ENCODE measurements around the gene MKNK1. TPM values are rescaled to one million over a fixed set of nuclear protein-coding genes. Genes with fewer than 3 reads are reported as not detected.

MKNK1 gene
- total and polyA plus RNA-seq, 2 of the 4 experiments (the other 2 are of a cell fraction): 14.3 to 35.2 TPM

GRCh38 chr1:46643368-46643775, 39.3 kb upstream of the MKNK1 start:
- Histone ChIP-seq H3K9me1 (ENCODE audit: insufficient read depth, low read length) (peaks cover 3% of the 10 kb centered on the region; the same call in 1 of the 2 replicates), H2BK5ac (ENCODE audit: low read depth, low read length, poor library complexity, severe bottlenecking) (peak overlapping the region; percentile 11), H3K4ac (ENCODE audit: low read depth, low read length) (no peak overlapping the region), H2AFZ (replicated peaks; ENCODE audit: low read length, poor library complexity) (no peak overlapping the region), H3K18ac (ENCODE audit: low read depth, low read length) (no peak overlapping the region), H3K56ac (ENCODE audit: extremely low read depth, insufficient read depth, low read length) (no peak overlapping the region), H3K4me2 (ENCODE audit: low read depth, low read length) (no peak overlapping the region), H3K36me3 (ENCODE audit: control insufficient read depth, insufficient read depth, low read length) (peaks cover 3% of the 10 kb centered on the region), H4K5ac (ENCODE audit: low read depth, low read length) (no peak overlapping the region), H2BK20ac (ENCODE audit: low read depth, low read length) (no peak overlapping the region), H2AK5ac (ENCODE audit: low read depth, low read length) (no peak overlapping the region), H4K8ac (ENCODE audit: low read depth in 2 of 2, low read length in 2 of 2) (no peak overlapping the region), H4K91ac (ENCODE audit: insufficient read depth, low read depth, low read length) (no peak overlapping the region), H2BK120ac (ENCODE audit: low read depth, low read length) (no peak overlapping the region), H4K20me1 (ENCODE audit: insufficient read depth, low read length) (0 out of 2 replicates have a peak, but pooled peaks cover 3% of the 10 kb centered on the region), H3K9ac (ENCODE audit: low read depth, low read length) (no peak overlapping the region), H3K4me1 (ENCODE audit: control insufficient read depth, insufficient read depth, low read length) (peaks cover 4% of the 10 kb centered on the region; the same call in 1 of the 2 replicates), H3K9me3 (ENCODE audit: control insufficient read depth, insufficient read depth, low read length) (no peaks in the 10 kb centered on the region), H2AK9ac (replicated peaks; ENCODE audit: low read depth, low read length, poor library complexity) (no peak overlapping the region), H3K27ac (ENCODE audit: insufficient read depth, low read length) (no peak overlapping the region), H2BK15ac (ENCODE audit: low read depth, low read length) (no peak overlapping the region), H3K4me3 (ENCODE audit: insufficient read depth, low read depth, low read length) (no peak overlapping the region), H3K27me3 (ENCODE audit: control insufficient read depth, insufficient read depth, low read length) (no peaks in the 10 kb centered on the region), H3K79me1 (ENCODE audit: low read depth in 1 of 2, low read length in 2 of 2) (0 out of 4 replicates have a peak, but pooled peaks cover 0 to 3% of the 10 kb centered on the region in 2 experiments), H3K14ac (replicated peaks; ENCODE audit: low read depth, low read length) (no peak overlapping the region), H3K23ac (ENCODE audit: low read depth, low read length) (no peak overlapping the region)
- BruUV-seq (replicated peaks): no TSS peak
- POLR2A ChIA-PET (ENCODE audit: unreplicated experiment): no interaction called here
- no peak for TF ChIP-seq POLR2A (IDR thresholded peaks at IDR 0.05; ENCODE audit: low read depth, low read length)
- TF ChIP-seq RAD21 (IDR thresholded peaks at IDR 0.05; ENCODE audit: low read length): no peak
- no peak for TF ChIP-seq RFX5 (IDR thresholded peaks at IDR 0.05; ENCODE audit: low read depth, low read length)
- no peak for TF ChIP-seq MXI1 (IDR thresholded peaks at IDR 0.05; ENCODE audit: borderline replicate concordance, low read depth, low read length)
- TF ChIP-seq, protein P1, sequence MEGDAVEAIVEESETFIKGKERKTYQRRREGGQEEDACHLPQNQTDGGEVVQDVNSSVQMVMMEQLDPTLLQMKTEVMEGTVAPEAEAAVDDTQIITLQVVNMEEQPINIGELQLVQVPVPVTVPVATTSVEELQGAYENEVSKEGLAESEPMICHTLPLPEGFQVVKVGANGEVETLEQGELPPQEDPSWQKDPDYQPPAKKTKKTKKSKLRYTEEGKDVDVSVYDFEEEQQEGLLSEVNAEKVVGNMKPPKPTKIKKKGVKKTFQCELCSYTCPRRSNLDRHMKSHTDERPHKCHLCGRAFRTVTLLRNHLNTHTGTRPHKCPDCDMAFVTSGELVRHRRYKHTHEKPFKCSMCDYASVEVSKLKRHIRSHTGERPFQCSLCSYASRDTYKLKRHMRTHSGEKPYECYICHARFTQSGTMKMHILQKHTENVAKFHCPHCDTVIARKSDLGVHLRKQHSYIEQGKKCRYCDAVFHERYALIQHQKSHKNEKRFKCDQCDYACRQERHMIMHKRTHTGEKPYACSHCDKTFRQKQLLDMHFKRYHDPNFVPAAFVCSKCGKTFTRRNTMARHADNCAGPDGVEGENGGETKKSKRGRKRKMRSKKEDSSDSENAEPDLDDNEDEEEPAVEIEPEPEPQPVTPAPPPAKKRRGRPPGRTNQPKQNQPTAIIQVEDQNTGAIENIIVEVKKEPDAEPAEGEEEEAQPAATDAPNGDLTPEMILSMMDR (conservative IDR thresholded peaks at IDR 0.05; ENCODE audit: low read depth, low read length): no peak
- no peak for TF ChIP-seq BHLHE40 (IDR thresholded peaks at IDR 0.05; ENCODE audit: low read depth, low read length)
- no peak for TF ChIP-seq MAFK (IDR thresholded peaks at IDR 0.05; ENCODE audit: low read depth, low read length)
- TF ChIP-seq CEBPB (IDR thresholded peaks at IDR 0.05; ENCODE audit: low read depth, low read length): no peak
- no peak for TF ChIP-seq SMC3 (IDR thresholded peaks at IDR 0.05; ENCODE audit: low read depth, low read length)
- TF ChIP-seq CHD1 (IDR thresholded peaks at IDR 0.05; ENCODE audit: low read depth, low read length): no peak
- no peak for TF ChIP-seq MAZ (IDR thresholded peaks at IDR 0.05; ENCODE audit: borderline replicate concordance, low read depth, low read length)
- TF ChIP-seq, protein P2, sequence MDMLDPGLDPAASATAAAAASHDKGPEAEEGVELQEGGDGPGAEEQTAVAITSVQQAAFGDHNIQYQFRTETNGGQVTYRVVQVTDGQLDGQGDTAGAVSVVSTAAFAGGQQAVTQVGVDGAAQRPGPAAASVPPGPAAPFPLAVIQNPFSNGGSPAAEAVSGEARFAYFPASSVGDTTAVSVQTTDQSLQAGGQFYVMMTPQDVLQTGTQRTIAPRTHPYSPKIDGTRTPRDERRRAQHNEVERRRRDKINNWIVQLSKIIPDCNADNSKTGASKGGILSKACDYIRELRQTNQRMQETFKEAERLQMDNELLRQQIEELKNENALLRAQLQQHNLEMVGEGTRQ (IDR thresholded peaks at IDR 0.05; ENCODE audit: low read depth, low read length): no peak
- TF ChIP-seq FOS (IDR thresholded peaks at IDR 0.05; ENCODE audit: low read depth, low read length): no peak
- TF ChIP-seq RCOR1 (IDR thresholded peaks at IDR 0.05; ENCODE audit: insufficient replicate concordance, low read length): no peak
- no peak for TF ChIP-seq ELK1 (IDR thresholded peaks at IDR 0.05; ENCODE audit: borderline replicate concordance, low read depth, low read length)
- TF ChIP-seq NFE2L2 (IDR thresholded peaks at IDR 0.05; ENCODE audit: low read depth, low read length): no peak
- dilution Hi-C loops (cut with HindIII; ENCODE audit: low sequenced_read_pairs, unreplicated experiment): no loop called here
- intact Hi-C loops (cut with micrococcal nuclease): no loop called here
- CTCF ChIA-PET: interaction anchor here (1.0 kb wide), 1 partner anchor 23 kb away, joined by 4 read pairs; no protein-coding TSS in a partner anchor
- DNase-seq (peak; percentile 89), ATAC-seq (ENCODE audit: low read depth) (peak; percentile 97)
- in situ Hi-C loops (cut with MboI; ENCODE audit: low sequenced_read_pairs): no loop called here

All from IMR-90 (cell line).